Measurements from ENCODE around the gene CC2D1A. TPM values are rescaled to one million over a fixed set of nuclear protein-coding genes. Genes with fewer than 3 reads are reported as not detected.
"Not testable (repeated sequence)": the region's sequence is repeated elsewhere in the genome, so short reads cannot be mapped to it uniquely, and the experiment has no call there.

Gene CC2D1A
- total RNA-seq, 1 donor from 2014 or later = 18.7 TPM

GRCh38 chr19:13955662-13956364 lies 49.8 kb downstream of the CC2D1A start:
- ATAC-seq (no peak), DNase-seq (ENCODE audit: missing footprints) (peak; percentile 44)
- intact Hi-C loops (cut with DNase I) = no loop called here

DNA sequence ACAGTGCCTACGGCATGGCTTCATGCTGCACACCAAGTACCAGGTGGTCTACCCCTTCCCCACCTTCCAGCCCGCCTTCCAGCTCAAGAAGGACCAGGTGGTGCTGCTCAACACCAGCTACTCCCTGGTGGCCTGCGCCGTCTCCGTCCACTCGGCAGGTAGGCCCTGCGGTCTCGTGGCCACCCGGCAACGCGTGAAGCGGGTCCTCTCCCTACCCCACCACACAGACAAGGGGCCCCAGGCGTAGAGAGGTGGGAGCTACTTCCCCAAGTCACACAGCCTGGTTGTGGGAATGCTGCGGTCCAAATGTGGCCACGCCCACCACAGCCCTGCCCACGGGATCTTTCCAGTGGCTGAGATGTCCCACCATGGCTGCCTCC lies 50.4 kb downstream of the CC2D1A start:
- DNase-seq (ENCODE audit: missing footprints) = peak; percentile 58

DNA sequence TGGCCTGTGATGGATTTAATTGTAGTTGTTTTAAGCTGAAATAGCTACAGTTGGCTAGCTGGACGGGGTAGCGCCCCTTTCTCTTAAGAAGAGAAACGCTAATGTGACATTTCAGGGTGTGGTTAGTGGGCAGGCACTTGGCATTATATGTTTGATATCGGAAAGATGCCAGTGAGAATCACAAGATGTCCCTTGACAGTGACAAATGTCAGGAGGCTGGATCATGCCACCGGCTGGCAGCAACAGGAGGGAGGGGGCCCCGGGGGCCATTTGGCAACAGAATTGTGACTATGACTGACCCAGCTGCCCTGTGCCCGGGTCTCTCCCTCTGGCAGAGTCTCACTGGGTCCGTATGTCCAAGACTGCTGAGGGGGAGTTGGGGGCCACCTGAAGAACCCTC lies 51.0 kb downstream of the CC2D1A start:
- ATAC-seq (no peak), DNase-seq (ENCODE audit: missing footprints) (peak; percentile 69)
- intact Hi-C loops (cut with DNase I) = no loop called here

More for the DNA sequence above, 50.4 kb downstream of the CC2D1A start:
- intact Hi-C loops (cut with DNase I) = no loop called here
- no peak for ATAC-seq

DNA sequence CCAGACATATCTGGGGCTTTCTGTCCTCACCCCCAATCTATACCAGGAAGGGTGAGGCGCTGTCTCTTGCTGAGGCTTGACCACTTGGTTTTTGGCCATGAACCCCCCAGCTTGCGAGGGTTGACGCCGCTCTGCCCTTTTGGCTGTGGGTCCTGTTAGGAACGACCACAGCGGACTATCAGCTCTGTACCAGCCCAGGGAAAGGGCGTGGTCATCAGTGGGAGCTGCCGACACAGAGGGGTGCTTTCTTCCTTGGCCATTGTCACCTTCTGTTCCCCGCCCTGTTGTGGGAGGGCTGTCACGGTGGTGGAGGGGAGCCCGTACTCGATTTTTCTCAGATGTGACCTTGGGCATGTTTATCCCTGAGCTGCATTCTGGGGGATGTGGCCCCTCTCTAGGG lies 52.0 kb downstream of the CC2D1A start:
- ATAC-seq (no peak), DNase-seq (ENCODE audit: missing footprints) (peak; percentile 41)
- intact Hi-C loops (cut with DNase I) = loop anchor here (2.0 kb wide), 1 partner anchor 17 kb away; no protein-coding TSS in a partner anchor

DNA sequence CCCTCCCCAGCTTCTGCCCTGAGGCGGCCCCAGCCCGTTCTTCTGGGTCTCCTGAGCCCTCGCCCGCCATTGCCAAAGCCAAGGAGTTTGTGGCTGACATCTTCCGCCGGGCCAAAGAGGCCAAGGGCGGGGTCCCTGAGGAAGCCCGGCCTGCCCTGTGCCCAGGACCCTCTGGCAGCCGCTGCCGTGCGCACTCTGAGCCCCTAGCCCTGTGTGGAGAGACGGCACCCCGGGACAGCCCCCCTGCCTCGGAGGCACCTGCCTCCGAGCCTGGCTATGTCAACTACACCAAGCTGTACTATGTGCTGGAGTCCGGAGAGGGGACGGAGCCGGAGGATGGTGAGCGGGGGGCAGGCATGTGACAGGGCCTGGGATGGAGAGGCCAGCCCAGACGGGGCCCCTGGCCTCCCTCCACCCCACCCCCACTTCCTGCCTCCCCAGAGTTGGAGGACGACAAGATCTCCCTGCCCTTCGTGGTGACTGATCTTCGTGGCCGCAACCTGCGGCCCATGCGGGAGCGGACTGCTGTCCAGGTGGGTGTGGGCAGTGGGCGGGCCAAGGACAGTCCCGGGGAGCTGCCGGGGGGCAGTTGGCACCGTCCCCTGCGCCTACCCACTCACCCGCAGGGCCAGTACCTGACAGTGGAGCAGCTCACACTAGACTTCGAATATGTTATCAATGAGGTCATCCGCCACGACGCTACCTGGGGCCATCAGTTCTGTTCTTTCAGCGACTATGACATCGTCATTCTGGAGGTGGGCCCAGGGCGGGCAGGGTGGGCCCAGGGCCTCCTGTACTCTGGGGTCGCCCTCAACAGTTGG lies 53.4 kb downstream of the CC2D1A start:
- intact Hi-C loops (cut with DNase I) = loop anchor here (2.0 kb wide), 1 partner anchor 15 kb away; no protein-coding TSS in a partner anchor
- ATAC-seq = no peak
- peak; percentile 64 for DNase-seq (ENCODE audit: missing footprints)

DNA sequence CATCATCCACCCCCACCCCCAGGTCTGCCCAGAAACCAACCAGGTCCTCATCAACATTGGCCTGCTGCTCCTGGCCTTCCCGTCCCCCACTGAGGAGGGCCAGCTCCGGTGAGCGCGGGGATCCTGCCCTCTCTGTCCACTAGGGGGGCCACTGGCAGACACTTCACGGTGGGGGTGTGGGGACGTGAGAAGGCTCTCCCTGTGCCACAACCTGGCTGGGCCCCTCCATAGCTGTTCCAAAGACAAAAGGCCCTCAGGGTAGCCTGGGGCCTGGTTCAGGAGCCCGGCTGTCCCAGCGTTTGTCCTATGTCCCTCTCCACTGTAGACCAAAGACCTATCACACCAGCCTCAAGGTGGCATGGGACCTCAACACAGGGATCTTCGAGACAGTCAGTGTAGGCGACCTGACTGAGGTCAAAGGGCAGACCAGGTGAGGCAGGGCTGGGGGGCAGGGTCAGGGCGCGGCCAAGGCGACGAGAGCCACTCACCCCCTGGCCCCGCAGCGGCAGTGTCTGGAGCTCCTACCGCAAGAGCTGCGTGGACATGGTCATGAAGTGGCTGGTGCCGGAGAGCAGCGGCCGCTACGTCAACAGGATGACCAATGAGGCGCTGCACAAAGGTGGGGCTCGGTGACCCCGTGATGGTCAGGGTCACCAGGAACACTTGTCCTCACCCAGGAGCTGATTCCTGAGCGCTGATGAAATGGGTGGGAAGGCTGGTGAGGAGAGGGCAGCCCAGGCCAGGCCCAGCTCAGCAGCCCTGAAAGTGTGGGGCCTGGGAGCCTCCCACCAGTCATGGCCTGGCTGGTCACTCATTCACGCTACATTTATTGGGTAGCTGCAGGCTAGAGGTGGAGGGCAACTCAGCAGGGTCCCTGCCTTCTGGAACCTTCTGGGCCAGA lies 54.2 kb downstream of the CC2D1A start:
- intact Hi-C loops (cut with DNase I) = loop anchor here (2.0 kb wide), 1 partner anchor 15 kb away; no protein-coding TSS in a partner anchor
- DNase-seq (ENCODE audit: missing footprints) = peak; percentile 60
- ATAC-seq = no peak

DNA sequence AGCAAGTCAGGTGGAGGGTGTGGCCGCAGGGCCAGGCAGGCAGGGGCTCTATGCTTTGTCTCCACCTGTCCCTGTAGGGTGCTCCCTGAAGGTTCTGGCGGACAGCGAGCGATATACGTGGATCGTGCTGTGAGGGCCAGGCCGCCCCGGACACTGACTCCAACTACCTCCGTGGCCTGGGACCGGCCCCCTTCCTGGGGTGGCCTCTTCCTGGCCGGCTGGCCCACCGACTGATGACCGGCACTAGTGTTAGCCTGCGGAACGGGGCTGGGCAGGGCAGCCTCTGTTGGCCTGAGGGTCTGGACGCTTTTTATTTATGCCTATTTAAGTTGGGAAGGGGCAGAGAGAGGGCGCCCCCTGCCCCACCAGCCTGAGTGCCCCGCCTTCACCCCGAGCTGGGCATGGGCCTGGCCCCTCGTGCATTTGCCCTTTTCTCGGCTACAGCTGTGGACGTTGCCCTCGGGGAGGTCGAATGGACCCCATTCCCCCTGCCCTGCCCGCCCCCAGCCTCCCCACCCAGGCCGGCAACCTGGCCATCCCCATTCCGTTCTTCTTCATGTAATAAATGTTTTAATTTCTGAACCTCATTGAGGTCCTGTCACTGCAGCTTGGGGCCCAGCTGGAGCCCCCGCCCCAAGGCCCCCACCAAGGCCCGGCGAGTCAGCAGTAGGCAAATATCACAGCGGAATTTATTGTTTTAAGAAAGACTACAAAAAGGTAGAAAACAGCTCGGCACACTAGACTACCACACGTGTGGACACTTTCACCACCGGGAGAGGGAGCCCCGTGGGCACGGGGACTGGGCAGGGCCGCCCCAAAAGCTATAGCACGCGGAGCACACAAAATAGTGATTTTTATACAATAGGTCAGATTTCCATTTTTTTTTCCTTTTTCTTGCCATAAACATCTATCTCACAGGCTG lies 55.1 kb downstream of the CC2D1A start:
- no peak for ATAC-seq
- DNase-seq (ENCODE audit: missing footprints) = peak; percentile 44

GRCh38 chr19:13961826-13962698 lies 56.1 kb downstream of the CC2D1A start:
- ATAC-seq (no peak), DNase-seq (ENCODE audit: missing footprints) (peak; percentile 59)
- intact Hi-C loops (cut with DNase I) = no loop called here

More for the DNA sequence above, 55.1 kb downstream of the CC2D1A start:
- intact Hi-C loops (cut with DNase I) = no loop called here

DNA sequence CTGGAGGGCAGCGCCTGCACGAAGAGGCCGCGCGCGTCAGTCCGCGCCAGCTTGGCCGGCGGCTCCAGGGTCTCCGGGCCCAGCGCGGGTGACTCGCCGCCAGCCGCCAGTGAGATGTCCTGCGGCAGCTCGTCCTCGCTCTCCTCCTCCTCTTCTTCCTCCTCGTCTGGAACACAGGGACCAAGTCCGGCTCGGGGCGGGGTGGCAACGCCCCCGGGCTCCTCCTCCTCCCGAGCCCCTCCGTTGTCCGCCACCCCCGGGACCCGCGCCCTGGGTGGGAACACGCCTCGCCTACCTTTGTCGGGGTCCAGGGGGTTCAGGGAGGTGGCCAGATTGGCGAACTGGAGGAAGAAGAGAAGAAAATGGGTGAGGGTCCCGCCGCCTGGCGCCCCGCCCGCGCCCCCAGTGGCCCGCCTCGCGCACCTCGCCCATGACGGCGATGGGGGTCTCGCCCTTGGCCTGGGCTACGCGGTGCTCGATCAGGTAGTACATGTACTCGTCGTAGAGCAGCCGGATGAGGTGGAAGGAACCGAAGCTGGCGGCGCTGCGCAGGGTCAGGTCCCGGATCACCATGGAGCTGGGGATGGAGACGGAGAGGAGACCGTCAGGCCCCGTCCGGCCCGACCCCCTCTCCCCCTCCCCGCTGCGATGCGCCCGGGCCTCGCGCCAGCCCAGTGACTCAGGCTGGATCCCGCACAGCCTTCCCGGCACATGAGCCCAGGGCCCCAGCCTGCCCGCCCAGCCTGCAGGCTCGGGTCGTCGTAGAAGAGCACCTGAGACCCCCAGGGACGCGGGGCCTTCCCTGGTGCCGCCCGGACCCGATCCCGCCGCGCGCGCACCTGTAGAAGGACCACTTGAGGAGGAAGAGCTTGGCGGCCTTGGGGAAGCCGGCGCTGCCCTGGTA lies 57.0 kb downstream of the CC2D1A start:
- ATAC-seq (no peak), DNase-seq (ENCODE audit: missing footprints) (peak; percentile 49)
- intact Hi-C loops (cut with DNase I) = no loop called here

GRCh38 chr19:13963603-13964105 lies 57.7 kb downstream of the CC2D1A start:
- intact Hi-C loops (cut with DNase I) = no loop called here
- no peak for ATAC-seq
- DNase-seq (ENCODE audit: missing footprints) = peak; percentile 45

DNA sequence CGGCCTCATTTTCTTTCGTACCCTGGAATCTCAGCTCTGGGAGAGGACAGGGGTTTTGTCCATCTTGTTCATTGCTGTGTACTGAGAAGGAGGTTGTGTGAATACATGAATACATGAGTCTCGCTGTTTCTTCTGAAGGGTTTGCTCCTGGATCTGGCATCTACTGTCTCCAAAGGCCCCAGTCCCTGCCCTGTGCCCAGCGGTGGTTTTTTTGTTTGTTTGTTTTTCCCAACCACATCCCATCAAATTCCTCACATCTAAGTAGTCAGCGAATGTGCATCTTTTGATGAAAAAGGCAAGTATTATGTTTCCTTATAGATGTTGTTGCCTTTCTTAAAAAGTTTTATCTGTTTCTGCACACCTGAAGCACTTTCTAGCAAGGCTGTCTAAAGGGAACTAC lies 58.8 kb downstream of the CC2D1A start:
- intact Hi-C loops (cut with DNase I) = no loop called here
- ATAC-seq (no peak), DNase-seq (ENCODE audit: missing footprints) (no peak)

DNA sequence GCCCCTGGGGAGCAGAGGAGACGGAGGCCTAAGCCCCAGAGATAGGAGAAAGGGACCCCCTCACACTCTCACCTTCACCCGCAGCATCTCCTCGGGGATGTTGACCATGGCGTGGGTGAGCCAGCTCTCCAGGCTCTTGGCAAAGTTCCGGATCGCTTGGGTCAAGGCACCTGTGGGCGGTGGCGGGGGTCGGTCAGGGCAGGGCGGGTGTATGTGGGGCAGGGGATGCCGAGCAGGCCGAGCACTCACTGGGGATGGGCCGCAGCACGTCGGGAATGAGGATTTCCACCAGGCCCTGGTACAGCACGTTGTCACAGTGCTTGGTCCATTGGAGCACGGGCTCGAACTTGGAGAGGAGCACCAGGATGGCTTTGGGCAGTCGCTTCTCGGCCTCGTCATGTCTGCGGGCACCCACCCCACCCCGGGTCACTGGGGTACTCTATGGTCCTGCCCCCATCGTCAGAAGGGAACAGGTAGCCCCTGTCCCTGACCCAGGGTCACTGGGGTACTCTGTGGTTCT lies 59.4 kb downstream of the CC2D1A start:
- intact Hi-C loops (cut with DNase I) = no loop called here
- DNase-seq (ENCODE audit: missing footprints) (peak; percentile 21), ATAC-seq (no peak)

DNA sequence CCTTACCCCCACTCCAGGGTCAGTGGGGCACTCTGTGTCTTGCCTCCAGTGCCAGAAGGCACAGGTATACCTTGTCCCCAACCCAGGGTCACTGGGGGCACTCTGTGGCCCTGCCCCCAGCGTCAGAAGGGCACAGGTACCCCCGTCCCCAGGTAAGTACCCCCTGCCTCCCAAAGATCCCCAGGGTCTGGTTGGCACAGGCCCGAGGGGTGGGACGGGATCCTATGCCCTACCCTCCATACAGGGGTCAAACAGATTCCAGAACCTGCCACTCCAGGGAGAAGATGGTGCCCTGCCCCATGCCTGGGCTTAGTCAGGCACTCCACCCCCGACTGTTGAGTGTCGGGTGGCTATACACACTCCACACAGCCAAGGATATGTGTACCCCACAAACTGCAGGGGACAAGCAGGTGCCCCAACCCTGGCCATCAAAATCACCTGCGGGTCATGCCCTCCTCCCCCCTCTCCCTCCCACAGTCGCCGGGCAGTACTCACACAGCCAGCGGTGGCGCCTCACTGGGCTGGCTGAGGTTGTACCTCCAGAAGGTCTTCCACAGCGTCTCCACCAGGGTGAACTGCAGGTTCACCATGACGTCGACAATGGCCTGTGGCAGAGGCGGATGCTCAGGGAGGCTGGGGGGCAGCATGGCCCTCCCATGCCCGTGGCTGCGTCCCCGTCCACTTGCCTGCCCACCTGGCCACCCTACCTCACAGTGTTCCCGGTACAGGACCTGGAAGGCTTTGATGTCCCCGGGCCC lies 60.1 kb downstream of the CC2D1A start:
- intact Hi-C loops (cut with DNase I) = no loop called here
- DNase-seq (ENCODE audit: missing footprints) = peak; percentile 1
- ATAC-seq = no peak

DNA sequence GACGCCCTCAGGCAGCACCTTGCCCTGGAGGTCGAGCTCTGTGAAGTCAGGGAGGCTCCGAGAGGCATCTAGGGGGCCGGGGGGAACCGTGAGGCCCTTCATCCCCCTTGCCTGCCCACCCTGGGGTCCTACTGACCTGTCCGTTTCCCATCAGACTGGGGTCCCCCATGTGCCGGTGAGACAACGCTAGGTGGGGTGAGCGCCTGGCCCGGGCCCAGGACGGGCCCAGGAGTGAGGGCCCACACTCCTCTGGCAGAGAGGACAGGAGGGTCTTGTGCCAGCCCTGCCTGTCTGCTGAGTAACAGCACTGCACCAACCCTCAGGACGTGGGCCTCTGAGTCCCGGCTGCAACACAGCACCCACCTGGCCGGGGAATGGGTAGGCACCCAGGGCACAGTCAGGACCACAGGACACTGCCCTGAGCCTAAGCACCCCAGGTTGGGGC lies 60.7 kb downstream of the CC2D1A start:
- intact Hi-C loops (cut with DNase I) = no loop called here
- DNase-seq (ENCODE audit: missing footprints) = peak; percentile 51
- ATAC-seq = no peak

DNA sequence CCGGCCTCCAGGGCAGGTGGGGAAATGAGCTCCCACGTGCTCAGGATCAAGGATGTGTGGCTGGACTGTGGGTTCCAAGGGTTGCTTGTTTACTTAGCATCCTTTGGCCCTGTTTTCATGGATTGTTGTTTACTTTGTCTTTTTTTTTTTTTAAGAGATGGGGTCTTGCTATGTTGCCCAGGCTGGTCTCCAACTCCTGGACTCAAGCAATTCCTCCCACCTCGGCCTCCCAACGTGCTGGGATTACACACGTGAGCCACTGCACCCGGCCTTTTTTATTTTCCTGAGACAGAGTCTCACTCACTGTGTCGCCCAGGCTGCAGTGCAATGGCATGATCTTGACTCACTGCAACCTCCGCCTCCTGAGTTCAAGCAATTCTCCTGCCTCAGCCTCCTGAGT lies 61.2 kb downstream of the CC2D1A start:
- ATAC-seq; intact Hi-C loops (cut with DNase I); DNase-seq (ENCODE audit: missing footprints): not testable (repeated sequence)

Measured in Right ventricle myocardium inferior (tissue), 1 donor.